HepG2 (cell line): ENCODE measurements around the gene PTGDR2. TPM values are rescaled to one million over a fixed set of nuclear protein-coding genes. Genes with fewer than 3 reads are reported as not detected.
A peak's percentile ranks its signal among the peaks of the same experiment; 100 is the strongest.

Experiments used
- ATAC-seq: fragments of 200-7000 bp; cut with Tn5 transposase; 3 replicates; pipeline ENCODE4 v1.9.1; 2020; ENCODE audit warnings: mild to moderate bottlenecking, moderate library complexity
- BruUV-seq: library from RNA; stranded (reverse); fragments of 400-500 nt; replicated peaks from 2 replicates; lab custom pipeline; 2021; lab: Mats Ljungman, UMichigan
- CTCF ChIA-PET: fragments of 300-600 bp; formaldehyde crosslinking; extraction: SDS; loops from one replicate; lab custom pipeline; 2021; ENCODE audit warnings: low total read pairs, inconsistent platforms, low intra/inter-chr PET ratio; lab: Yijun Ruan, JAX
- POLR2A ChIA-PET: fragments of 350-600 bp; sonication (Branson Sonifier 250); formaldehyde crosslinking; loops from one replicate; lab custom pipeline; 2020; ENCODE audit warnings: antibody characterized with exemption, inconsistent platforms; lab: Yijun Ruan, JAX
- DNase-seq: peaks from one replicate; pipeline ENCODE4 v3.0.0-alpha.2; 2015; ENCODE audit warnings: low spot score
- FAIRE-seq: peaks from 3 replicates; lab custom pipeline; 2011; peaks lifted over from hg19 to GRCh38; lab: Jason Lieb, UNC
- H2AFZ ChIP-seq: one replicate; pipeline ENCODE4 v1.6.1; 2011; ENCODE audit warnings: low read length, inconsistent platforms
- H3K27ac ChIP-seq: fragments of 300-600 bp; 3 replicates; pipeline ENCODE4 v1.8.0; 2011; ENCODE audit warnings: mixed run types, mild to moderate bottlenecking, mixed read lengths, low read length, inconsistent platforms; ENCODE audit not compliant: insufficient read depth; ENCODE audit errors: extremely low read length
- H3K27me3 ChIP-seq, 2 experiments: fragments of 200-600 bp in 1 of 2; 2 replicates in 1 of 2; 3 replicates in 1 of 2; pipeline versions ENCODE4 v1.6.0 to v1.8.0; 2011; ENCODE audit warnings: low read length in 2 of 2, mild to moderate bottlenecking in 2 of 2, moderate library complexity in 2 of 2, inconsistent platforms in 1 of 2; ENCODE audit not compliant: insufficient read depth in 2 of 2, control insufficient read depth in 1 of 2
- H3K36me3 ChIP-seq, 2 experiments: fragments of 200-600 bp in 1 of 2; replicated peaks in 1 of 2; 2 replicates in 1 of 2; 3 replicates in 1 of 2; pipeline versions ENCODE4 v1.5.1 to v1.8.0; 2011; ENCODE audit warnings: low read length in 2 of 2, inconsistent platforms in 1 of 2; ENCODE audit not compliant: insufficient read depth in 2 of 2, control insufficient read depth in 1 of 2
- H3K4me1 ChIP-seq: 2 replicates; pipeline ENCODE4 v1.5.1; 2012; ENCODE audit warnings: low read length, inconsistent platforms; ENCODE audit not compliant: insufficient read depth
- H3K4me2 ChIP-seq: 2 replicates; pipeline ENCODE4 v1.6.0; 2011; ENCODE audit warnings: low read depth, low read length, inconsistent platforms
- H3K4me3 ChIP-seq, 3 experiments: fragments of 200-600 bp in 1 of 3; sonication (generic), shearing (Covaris generic) in 1 of 3; replicated peaks in 1 of 3; 2 replicates each; pipeline ENCODE4 v1.5.1; 2011 to 2016; ENCODE audit warnings: low read length in 3 of 3, inconsistent platforms in 2 of 3, low read depth in 2 of 3, mild to moderate bottlenecking in 2 of 3, control low read depth in 1 of 3, mixed read lengths in 1 of 3; ENCODE audit not compliant: insufficient read depth in 1 of 3
- H3K79me2 ChIP-seq: one replicate; pipeline ENCODE4 v1.6.1; 2011; ENCODE audit warnings: low read length, inconsistent platforms; ENCODE audit not compliant: insufficient read depth
- H3K9ac ChIP-seq: 2 replicates; pipeline ENCODE4 v1.6.0; 2011; ENCODE audit warnings: mild to moderate bottlenecking, low read depth, low read length, inconsistent platforms; ENCODE audit not compliant: insufficient read depth
- H3K9me3 ChIP-seq: 2 replicates; pipeline ENCODE4 v1.5.1; 2012; ENCODE audit warnings: mild to moderate bottlenecking, low read length
- H4K20me1 ChIP-seq: 2 replicates; pipeline ENCODE4 v1.6.0; 2011; ENCODE audit warnings: inconsistent platforms, mild to moderate bottlenecking, low read length, moderate library complexity; ENCODE audit not compliant: insufficient read depth
- BORCS8-MEF2B ChIP-seq: sonication (generic); formaldehyde crosslinking; IDR thresholded peaks from 2 replicates; pipeline ENCODE4 v1.8.0; 2022; ENCODE audit warnings: mild to moderate bottlenecking, missing genetic modification reagents
- FOSL2 ChIP-seq: sonication (generic); formaldehyde crosslinking; IDR thresholded peaks from 2 replicates; pipeline ENCODE4 v1.4.0; 2020; ENCODE audit warnings: missing genetic modification reagents
- PHF21A ChIP-seq: sonication (generic); formaldehyde crosslinking; IDR thresholded peaks from 2 replicates; pipeline ENCODE4 v1.5.0; 2020; ENCODE audit warnings: mild to moderate bottlenecking, missing genetic modification reagents
- ZNF44 ChIP-seq: sonication (generic); formaldehyde crosslinking; IDR thresholded peaks from 2 replicates; pipeline ENCODE4 v1.5.1; 2020; ENCODE audit warnings: mild to moderate bottlenecking, missing genetic modification reagents
- WGBS: methylation state at CpG from one replicate; pipeline ENCODE4 v1.1.6; 2017; ENCODE audit warnings: low lambda C conversion rate; 5-methylcytosine and 5-hydroxymethylcytosine counted together
- in situ Hi-C: cut with HindIII; loops from 2 replicates; pipeline ENCODE4 v1.10.0; 2017; ENCODE audit warnings: low pct_unique_long_range_greater_than_20kb; ENCODE audit not compliant: extremely low pct_ligation_motif_present
- intact Hi-C: fragments of 100-400 bp; cut with micrococcal nuclease; formaldehyde crosslinking; loops from one replicate; pipeline ENCODE4 v1.10.0; 2022; ENCODE audit not compliant: unreplicated experiment
- polyA plus RNA-seq, 8 experiments: library from polyadenylated mRNA; depleted of rRNA in 3 of 8; stranded (reverse) in 7 of 8; unstranded in 1 of 8; fragments of >200 nt; fragmentation: Illumina TruSeq in 4 of 8; extraction: Trizol in 4 of 8; gene quantifications; 2 replicates each; pipeline versions ENCODE4 v1.2.1 to v1.2.3, GENCODE V29; 2011 to 2016; ENCODE audit warnings: low read depth in 4 of 8, missing spikeins in 1 of 8, mixed read lengths in 1 of 8; ENCODE audit not compliant: insufficient read depth in 1 of 8
- total RNA-seq, 5 experiments: library from RNA; depleted of rRNA; stranded (reverse); fragments of >200 nt; fragmentation: Illumina TruSeq; extraction: Trizol; gene quantifications; 2 replicates each; pipeline ENCODE4 v1.2.3, GENCODE V29; 2016; ENCODE audit warnings: low read depth in 1 of 5
- TF ChIP-seq, protein P1 (sequence below): sonication (generic); formaldehyde crosslinking; IDR thresholded peaks from 2 replicates; pipeline ENCODE4 v1.5.0; 2020; ENCODE audit warnings: mild to moderate bottlenecking, missing genetic modification reagents
- TF ChIP-seq, protein P2 (sequence below): IDR thresholded peaks from 2 replicates; pipeline ENCODE4 v1.6.1; 2016; ENCODE audit warnings: mild to moderate bottlenecking, missing biosample characterization, missing genetic modification reagents

The PTGDR2 gene
- total and polyA plus RNA-seq, 2 of the 13 experiments (the other 11 are each of a cell fraction or from before 2014, with no cell fraction given), result 1.9 to 2.5 TPM

DNA sequence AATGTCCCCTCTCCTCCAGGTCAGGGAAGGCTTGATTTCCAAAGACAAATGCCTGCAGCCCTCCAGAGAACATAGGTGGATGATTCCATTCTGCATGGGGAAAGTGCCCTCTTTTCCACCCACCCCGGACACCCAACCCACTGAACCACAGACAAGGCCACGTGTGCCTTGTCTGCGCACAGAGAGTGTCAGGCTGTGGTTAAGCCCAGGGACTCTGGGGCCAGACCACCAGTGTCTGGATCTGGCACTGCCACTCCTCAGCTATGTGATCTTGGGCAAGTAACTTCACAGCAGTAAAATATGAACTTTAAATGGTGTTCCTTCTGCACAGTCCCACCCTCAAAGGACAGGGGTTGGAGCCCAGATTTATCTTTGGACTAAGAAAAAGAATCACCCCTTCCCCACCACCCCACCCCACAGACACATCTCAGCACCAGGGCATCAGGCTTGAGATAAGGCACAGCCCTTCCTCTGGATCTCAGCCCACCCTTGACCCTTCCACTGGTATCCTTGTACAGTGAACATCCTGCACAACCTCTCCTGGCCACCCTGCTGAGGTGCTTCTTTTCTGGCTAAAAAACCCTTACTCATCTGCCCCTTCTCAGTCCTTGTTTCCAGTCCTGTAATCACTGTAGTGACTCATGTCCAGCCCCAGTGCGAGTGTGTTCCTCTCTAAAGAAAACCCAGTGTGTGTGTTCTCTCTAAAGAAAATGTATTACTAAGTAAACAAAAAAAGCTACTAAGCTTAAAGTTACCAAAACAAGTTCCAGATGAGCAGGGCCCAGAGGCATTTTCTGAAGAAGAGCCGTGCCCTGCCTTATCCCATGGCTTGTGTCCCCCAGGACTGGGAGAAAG is 1.9 kb upstream of the PTGDR2 start:
- TF ChIP-seq FOSL2, result peak; percentile 43; the same call in 1 of the 2 replicates
- TF ChIP-seq, protein P1, sequence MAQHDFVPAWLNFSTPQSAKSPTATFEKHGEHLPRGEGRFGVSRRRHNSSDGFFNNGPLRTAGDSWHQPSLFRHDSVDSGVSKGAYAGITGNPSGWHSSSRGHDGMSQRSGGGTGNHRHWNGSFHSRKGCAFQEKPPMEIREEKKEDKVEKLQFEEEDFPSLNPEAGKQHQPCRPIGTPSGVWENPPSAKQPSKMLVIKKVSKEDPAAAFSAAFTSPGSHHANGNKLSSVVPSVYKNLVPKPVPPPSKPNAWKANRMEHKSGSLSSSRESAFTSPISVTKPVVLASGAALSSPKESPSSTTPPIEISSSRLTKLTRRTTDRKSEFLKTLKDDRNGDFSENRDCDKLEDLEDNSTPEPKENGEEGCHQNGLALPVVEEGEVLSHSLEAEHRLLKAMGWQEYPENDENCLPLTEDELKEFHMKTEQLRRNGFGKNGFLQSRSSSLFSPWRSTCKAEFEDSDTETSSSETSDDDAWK (CRISPR knock-in tag), result no peak
- BruUV-seq, result no TSS peak
- Histone ChIP-seq H3K4me3 (no peak overlapping the region), H3K4me1 (peaks cover 67% of the 10 kb centered on the region), H4K20me1 (no peaks in the 10 kb centered on the region), H3K9me3 (no peaks in the 10 kb centered on the region), H3K27ac (no peak overlapping the region), H3K79me2 (no peaks in the 10 kb centered on the region), H3K36me3 (no peaks in the 10 kb centered on the region), H3K4me2 (no peak overlapping the region), H3K27me3 (no peaks in the 10 kb centered on the region), H2AFZ (no peak overlapping the region), H3K9ac (no peak overlapping the region)
- in situ Hi-C loops, result no loop called here
- no peak for ATAC-seq
- CTCF ChIA-PET, result no interaction called here
- intact Hi-C loops, result no loop called here
- POLR2A ChIA-PET, result no interaction called here
- no peak for FAIRE-seq
- no peak for DNase-seq
- WGBS, result 48% methylated on average over 5 of the region's 5 CpGs

DNA sequence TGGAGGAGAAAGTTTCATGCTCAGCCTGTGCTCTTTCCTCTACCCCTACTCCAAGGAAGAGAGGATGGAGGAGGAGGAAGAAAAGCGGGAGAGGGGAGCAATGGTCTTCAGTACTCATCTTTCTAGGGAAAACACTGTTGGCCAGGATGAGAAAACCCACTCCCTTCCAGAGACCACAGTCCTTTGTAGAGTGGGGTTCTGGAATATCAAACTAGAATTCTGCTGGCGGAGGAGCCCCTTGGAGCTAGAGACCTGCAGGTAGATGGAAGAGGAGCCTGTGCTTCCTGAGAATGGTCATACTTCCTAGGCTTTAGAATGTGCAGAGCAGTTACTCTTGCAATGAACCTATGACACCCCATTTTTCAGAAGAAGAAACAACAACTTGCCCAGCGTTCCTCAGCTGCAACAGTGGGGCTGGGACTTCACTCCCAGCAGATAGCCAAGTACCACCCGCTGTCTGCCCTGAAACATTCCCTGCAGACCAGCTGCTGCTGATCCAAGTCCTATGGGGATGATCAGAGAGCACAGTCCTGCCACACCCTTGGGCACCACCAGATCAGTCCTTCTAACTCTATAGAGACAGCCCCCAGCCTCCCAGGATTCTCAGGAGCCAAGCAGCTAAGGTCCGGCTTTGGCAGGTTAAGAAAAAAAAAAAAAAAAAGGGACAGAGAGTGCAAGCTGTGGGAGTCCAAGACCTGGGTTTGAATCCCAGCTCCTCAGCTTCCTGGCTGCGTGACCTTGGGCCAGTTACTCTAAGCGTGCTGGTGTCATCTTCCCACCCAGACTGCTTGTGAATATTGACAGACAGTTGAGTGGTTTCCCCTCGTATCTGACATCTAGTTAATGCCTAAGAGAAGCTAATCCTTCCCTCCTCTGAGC is 664 bp downstream of the PTGDR2 start:
- peak overlapping the region; percentile 23; the same call in 1 of the 2 replicates for H3K9ac ChIP-seq
- CTCF ChIA-PET, result no interaction called here
- peak overlapping the region; percentile 21 to 49 (median 41) for H3K4me3 ChIP-seq
- intact Hi-C loops, result no loop called here
- ATAC-seq (peak; percentile 21), DNase-seq (no peak), FAIRE-seq (no peak)
- no peak overlapping the region for H2AFZ ChIP-seq
- H4K20me1 ChIP-seq, result no peaks in the 10 kb centered on the region
- no peaks in the 10 kb centered on the region for H3K27me3 ChIP-seq
- 29% methylated on average over 7 of the region's 8 CpGs for WGBS
- peak overlapping the region; percentile 81 for H3K4me2 ChIP-seq
- peaks cover 63% of the 10 kb centered on the region for H3K4me1 ChIP-seq
- no TSS peak for BruUV-seq
- H3K9me3 ChIP-seq, result no peaks in the 10 kb centered on the region
- POLR2A ChIA-PET, result interaction anchor here (0.7 to 2.6 kb wide), 7 partner anchors 10 to 1186 kb away, joined by 3 to 26 read pairs (median 4); partner anchors contain the start of gene PRPF19
- 0 out of 2 replicates have a peak, but pooled peaks have one; percentile 4 for TF ChIP-seq BORCS8-MEF2B (CRISPR knock-in tag)
- TF ChIP-seq, protein P2, sequence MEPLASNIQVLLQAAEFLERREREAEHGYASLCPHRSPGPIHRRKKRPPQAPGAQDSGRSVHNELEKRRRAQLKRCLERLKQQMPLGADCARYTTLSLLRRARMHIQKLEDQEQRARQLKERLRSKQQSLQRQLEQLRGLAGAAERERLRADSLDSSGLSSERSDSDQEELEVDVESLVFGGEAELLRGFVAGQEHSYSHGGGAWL (CRISPR knock-in tag), result no peak
- 0 out of 2 replicates have a peak, but pooled peaks have one; percentile 8 for TF ChIP-seq PHF21A (CRISPR knock-in tag)
- 0 out of 2 replicates have a peak, but pooled peaks have one; percentile 39 for TF ChIP-seq ZNF44 (CRISPR knock-in tag)
- in situ Hi-C loops, result no loop called here
- no peaks in the 10 kb centered on the region for H3K79me2 ChIP-seq
- peaks cover 10 to 21% of the 10 kb centered on the region in 2 experiments; a peak in 4 of 5 replicates for H3K36me3 ChIP-seq
- H3K27ac ChIP-seq, result peak overlapping the region; percentile 72
